ENCODE data around the gene PSMD5. TPM values are rescaled to one million over a fixed set of nuclear protein-coding genes. Genes with fewer than 3 reads are reported as not detected.

The PSMD5 gene
- total and polyA plus RNA-seq, 10 of the 15 experiments (the other 5 are each of a cell fraction or from before 2014, with no cell fraction given), result 8.8 to 47.7 (median 25.1) TPM

DNA sequence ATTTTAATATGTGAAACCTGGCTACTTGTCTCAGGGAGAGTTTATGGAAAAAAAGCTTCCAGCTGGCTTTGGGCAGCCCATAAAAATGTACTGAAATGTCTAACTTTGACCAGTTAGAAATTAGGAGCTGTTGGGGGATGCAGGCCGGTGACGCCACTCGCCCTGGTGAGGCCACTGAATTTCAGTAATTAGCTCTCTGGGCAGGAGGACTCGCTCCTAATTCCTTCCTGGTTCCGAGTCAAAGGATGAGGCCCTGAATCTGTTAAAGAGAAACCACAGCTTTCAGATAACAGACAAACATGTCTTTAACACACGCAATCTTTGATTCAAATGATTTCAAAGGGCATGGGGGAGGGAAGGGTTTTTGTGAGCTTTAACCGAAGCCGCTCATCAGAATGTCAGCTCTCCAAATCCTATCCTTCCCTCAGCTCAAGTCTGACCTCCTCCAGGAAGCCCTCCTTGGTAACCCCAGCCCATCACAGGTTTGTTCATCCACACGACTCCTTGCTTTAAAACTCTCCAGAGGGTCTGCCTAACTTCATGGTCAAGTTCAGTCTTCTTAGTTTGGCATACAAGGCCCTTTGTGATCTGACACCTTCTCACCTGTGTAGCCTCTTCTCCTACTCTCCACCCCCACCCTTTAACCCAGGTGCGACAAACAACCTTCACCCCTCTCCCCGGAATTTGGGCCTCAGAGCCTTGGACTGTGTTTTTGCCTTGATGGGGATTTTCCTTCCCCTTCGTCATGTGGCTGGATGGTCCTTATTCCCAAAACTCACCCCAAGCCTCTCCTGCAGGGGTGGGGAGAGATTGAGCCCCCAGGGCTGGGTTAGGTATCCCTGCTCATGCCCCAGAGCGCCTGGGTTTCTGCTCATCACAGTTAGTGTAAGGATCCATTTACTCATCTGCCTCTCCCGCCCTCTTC lies 47.9 kb upstream of the PSMD5 start:
- FAIRE-seq, result no peak
- TF ChIP-seq SIX5 (IDR thresholded peaks at IDR 0.05; ENCODE audit: low read depth, low read length, severe bottlenecking) (no peak), SMC3 (IDR thresholded peaks at IDR 0.05; ENCODE audit: borderline replicate concordance, low read length) (no peak), CEBPB (IDR thresholded peaks at IDR 0.05; ENCODE audit: borderline replicate concordance in 1 of 2, low read depth in 2 of 2, low read length in 2 of 2) (no peak), NFYB (IDR thresholded peaks at IDR 0.05; ENCODE audit: insufficient read depth, low read depth, low read length) (no peak), RAD21 (IDR thresholded peaks at IDR 0.05; ENCODE audit: insufficient read depth, low read depth, low read length) (no peak), CBX3 (IDR thresholded peaks at IDR 0.05; ENCODE audit: borderline replicate concordance, low read depth) (no peak), SPI1 (IDR thresholded peaks at IDR 0.05; ENCODE audit: borderline replicate concordance, insufficient read depth, low read depth, low read length) (no peak), RAD51 (IDR thresholded peaks at IDR 0.05) (no peak), PML (IDR thresholded peaks at IDR 0.05; ENCODE audit: low read length) (no peak), CHD4 (IDR thresholded peaks at IDR 0.05) (no peak), YY1 (IDR thresholded peaks at IDR 0.05; ENCODE audit: low read depth, low read length) (no peak), ZNF207 (IDR thresholded peaks at IDR 0.05; ENCODE audit: borderline replicate concordance) (no peak), CREM (IDR thresholded peaks at IDR 0.05; ENCODE audit: low read depth) (no peak), BHLHE40 (IDR thresholded peaks at IDR 0.05; ENCODE audit: borderline replicate concordance in 1 of 2, low read depth in 2 of 2, low read length in 1 of 2) (no peak)
- TF ChIP-seq, protein P1, sequence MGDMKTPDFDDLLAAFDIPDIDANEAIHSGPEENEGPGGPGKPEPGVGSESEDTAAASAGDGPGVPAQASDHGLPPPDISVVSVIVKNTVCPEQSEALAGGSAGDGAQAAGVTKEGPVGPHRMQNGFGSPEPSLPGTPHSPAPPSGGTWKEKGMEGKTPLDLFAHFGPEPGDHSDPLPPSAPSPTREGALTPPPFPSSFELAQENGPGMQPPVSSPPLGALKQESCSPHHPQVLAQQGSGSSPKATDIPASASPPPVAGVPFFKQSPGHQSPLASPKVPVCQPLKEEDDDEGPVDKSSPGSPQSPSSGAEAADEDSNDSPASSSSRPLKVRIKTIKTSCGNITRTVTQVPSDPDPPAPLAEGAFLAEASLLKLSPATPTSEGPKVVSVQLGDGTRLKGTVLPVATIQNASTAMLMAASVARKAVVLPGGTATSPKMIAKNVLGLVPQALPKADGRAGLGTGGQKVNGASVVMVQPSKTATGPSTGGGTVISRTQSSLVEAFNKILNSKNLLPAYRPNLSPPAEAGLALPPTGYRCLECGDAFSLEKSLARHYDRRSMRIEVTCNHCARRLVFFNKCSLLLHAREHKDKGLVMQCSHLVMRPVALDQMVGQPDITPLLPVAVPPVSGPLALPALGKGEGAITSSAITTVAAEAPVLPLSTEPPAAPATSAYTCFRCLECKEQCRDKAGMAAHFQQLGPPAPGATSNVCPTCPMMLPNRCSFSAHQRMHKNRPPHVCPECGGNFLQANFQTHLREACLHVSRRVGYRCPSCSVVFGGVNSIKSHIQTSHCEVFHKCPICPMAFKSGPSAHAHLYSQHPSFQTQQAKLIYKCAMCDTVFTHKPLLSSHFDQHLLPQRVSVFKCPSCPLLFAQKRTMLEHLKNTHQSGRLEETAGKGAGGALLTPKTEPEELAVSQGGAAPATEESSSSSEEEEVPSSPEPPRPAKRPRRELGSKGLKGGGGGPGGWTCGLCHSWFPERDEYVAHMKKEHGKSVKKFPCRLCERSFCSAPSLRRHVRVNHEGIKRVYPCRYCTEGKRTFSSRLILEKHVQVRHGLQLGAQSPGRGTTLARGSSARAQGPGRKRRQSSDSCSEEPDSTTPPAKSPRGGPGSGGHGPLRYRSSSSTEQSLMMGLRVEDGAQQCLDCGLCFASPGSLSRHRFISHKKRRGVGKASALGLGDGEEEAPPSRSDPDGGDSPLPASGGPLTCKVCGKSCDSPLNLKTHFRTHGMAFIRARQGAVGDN (IDR thresholded peaks at IDR 0.05), result no peak
- TF ChIP-seq, protein P2, sequence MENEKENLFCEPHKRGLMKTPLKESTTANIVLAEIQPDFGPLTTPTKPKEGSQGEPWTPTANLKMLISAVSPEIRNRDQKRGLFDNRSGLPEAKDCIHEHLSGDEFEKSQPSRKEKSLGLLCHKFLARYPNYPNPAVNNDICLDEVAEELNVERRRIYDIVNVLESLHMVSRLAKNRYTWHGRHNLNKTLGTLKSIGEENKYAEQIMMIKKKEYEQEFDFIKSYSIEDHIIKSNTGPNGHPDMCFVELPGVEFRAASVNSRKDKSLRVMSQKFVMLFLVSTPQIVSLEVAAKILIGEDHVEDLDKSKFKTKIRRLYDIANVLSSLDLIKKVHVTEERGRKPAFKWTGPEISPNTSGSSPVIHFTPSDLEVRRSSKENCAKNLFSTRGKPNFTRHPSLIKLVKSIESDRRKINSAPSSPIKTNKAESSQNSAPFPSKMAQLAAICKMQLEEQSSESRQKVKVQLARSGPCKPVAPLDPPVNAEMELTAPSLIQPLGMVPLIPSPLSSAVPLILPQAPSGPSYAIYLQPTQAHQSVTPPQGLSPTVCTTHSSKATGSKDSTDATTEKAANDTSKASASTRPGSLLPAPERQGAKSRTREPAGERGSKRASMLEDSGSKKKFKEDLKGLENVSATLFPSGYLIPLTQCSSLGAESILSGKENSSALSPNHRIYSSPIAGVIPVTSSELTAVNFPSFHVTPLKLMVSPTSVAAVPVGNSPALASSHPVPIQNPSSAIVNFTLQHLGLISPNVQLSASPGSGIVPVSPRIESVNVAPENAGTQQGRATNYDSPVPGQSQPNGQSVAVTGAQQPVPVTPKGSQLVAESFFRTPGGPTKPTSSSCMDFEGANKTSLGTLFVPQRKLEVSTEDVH (IDR thresholded peaks at IDR 0.05; ENCODE audit: low read depth, partially characterized antibody), result no peak
- SMC1A ChIA-PET (ENCODE audit: uncharacterized antibody, unreplicated experiment), result interaction anchor here (0.9 to 23.6 kb wide), 4 partner anchors 10 to 232 kb away, joined by 3 to 522 read pairs (median 4); partner anchors contain the start of gene TRAF1
- Histone ChIP-seq H2AFZ (ENCODE audit: control insufficient read depth, low read depth, low read length) (no peak overlapping the region; the same call in 1 of the 2 replicates), H3K27ac (ENCODE audit: control insufficient read depth, insufficient read depth) (peak overlapping the region; percentile 94), H3K4me3 (no peak overlapping the region), H3K4me2 (ENCODE audit: control insufficient read depth, insufficient read depth) (peak overlapping the region; percentile 87; the same call in 1 of the 2 replicates), H3K9me3 (replicated peaks; ENCODE audit: control insufficient read depth, insufficient read depth, low read length) (no peaks in the 10 kb centered on the region), H3K27me3 (replicated peaks in 1 of 2; ENCODE audit: control insufficient read depth in 2 of 2, insufficient read depth in 2 of 2, low read length in 1 of 2) (no peaks in the 10 kb centered on the region), H3K79me2 (ENCODE audit: control insufficient read depth, insufficient read depth, low read length) (no peaks in the 10 kb centered on the region), H3K4me1 (ENCODE audit: control insufficient read depth, insufficient read depth, low read length) (peaks cover 53% of the 10 kb centered on the region), H3K9ac (ENCODE audit: control insufficient read depth, insufficient read depth, low read length) (no peak overlapping the region), H3K36me3 (ENCODE audit: control insufficient read depth in 2 of 2, insufficient read depth in 2 of 2, low read length in 1 of 2) (no peaks in the 10 kb centered on the region), H4K20me1 (ENCODE audit: control insufficient read depth, insufficient read depth) (no peaks in the 10 kb centered on the region)
- WGBS (ENCODE audit: insufficient coverage, insufficient replicate concordance, low lambda C conversion rate, missing lambda C conversion rate), result 95% methylated on average over 14 of the region's 14 CpGs
- no peak for ATAC-seq
- DNase-seq (ENCODE audit: low read depth, low spot score), result no peak
- POLR2A ChIA-PET, result interaction anchor here (0.7 to 15.6 kb wide), 11 partner anchors 13 to 328 kb away, joined by 3 to 383 read pairs (median 4); partner anchors contain the start of genes PHF19 and TRAF1
- in situ Hi-C loops (cut with MboI) (no loop called here), intact Hi-C loops (cut with micrococcal nuclease; ENCODE audit: unreplicated experiment) (no loop called here)
- CTCF ChIA-PET, result interaction anchor here (1.1 to 3.0 kb wide), 7 partner anchors 10 to 90 kb away, joined by 3 to 13 read pairs (median 8); no protein-coding TSS in a partner anchor
- BruUV-seq (replicated peaks), result no TSS peak
- RAD21 ChIA-PET (ENCODE audit: unreplicated experiment), result interaction anchor here (0.7 to 8.7 kb wide), 5 partner anchors 33 to 278 kb away, joined by 4 to 104 read pairs (median 8); partner anchors contain the start of gene TRAF1

Data from GM12878 (cell line).